Lower leg skin (tissue), 4 donors: ENCODE measurements around the gene RBMX. TPM values are rescaled to one million over a fixed set of nuclear protein-coding genes. Genes with fewer than 3 reads are reported as not detected.
A peak's percentile ranks its signal among the peaks of the same experiment; 100 is the strongest.
"Not testable (repeated sequence)": the region's sequence is repeated elsewhere in the genome, so short reads cannot be mapped to it uniquely, and the experiment has no call there.

Experiments used
- DNase-seq, 2 donors: peaks; one replicate each; pipeline ENCODE4 v3.0.0-alpha.2; 2019; ENCODE audit warnings: low spot score in 2 of 2
- H3K4me3 ChIP-seq: fragments of 200-600 bp; sonication (generic); 2 replicates; pipeline ENCODE4 v1.5.1; 2017; ENCODE audit warnings: mild to moderate bottlenecking, low read depth; ENCODE audit not compliant: poor library complexity, severe bottlenecking
- POLR2A ChIP-seq, 2 donors: fragments of 450-650 bp; IDR thresholded peaks; one replicate each; pipeline ENCODE4 v1.6.1; 2016 to 2017; ENCODE audit warnings: antibody characterized with exemption in 2 of 2, mild to moderate bottlenecking in 1 of 2, moderate library complexity in 1 of 2
- WGBS, 2 donors: methylation state at CpG; one replicate each; pipeline ENCODE4 v1.1.5; 2018; 5-methylcytosine and 5-hydroxymethylcytosine counted together
- intact Hi-C: fragments of 100-400 bp; cut with DNase I; formaldehyde crosslinking; loops from one replicate; pipeline ENCODE4 v1.15.0; 2023; ENCODE audit warnings: low total_unique reads
- total RNA-seq, 4 donors: library from RNA; depleted of rRNA; stranded (reverse); fragments of >200 nt; gene quantifications; one replicate each; pipeline ENCODE4 v1.1.0, GENCODE V29; 2016
- TF ChIP-seq, protein P1 (sequence below), 3 donors: fragments of 450-650 bp; IDR thresholded peaks; one replicate each; pipeline ENCODE4 v1.5.1; 2016; ENCODE audit warnings: antibody characterized with exemption in 3 of 3, mild to moderate bottlenecking in 3 of 3, moderate library complexity in 2 of 3

RBMX gene
- total RNA-seq, 4 donors from 2014 or later, result 181 to 343 (median 223) TPM

DNA sequence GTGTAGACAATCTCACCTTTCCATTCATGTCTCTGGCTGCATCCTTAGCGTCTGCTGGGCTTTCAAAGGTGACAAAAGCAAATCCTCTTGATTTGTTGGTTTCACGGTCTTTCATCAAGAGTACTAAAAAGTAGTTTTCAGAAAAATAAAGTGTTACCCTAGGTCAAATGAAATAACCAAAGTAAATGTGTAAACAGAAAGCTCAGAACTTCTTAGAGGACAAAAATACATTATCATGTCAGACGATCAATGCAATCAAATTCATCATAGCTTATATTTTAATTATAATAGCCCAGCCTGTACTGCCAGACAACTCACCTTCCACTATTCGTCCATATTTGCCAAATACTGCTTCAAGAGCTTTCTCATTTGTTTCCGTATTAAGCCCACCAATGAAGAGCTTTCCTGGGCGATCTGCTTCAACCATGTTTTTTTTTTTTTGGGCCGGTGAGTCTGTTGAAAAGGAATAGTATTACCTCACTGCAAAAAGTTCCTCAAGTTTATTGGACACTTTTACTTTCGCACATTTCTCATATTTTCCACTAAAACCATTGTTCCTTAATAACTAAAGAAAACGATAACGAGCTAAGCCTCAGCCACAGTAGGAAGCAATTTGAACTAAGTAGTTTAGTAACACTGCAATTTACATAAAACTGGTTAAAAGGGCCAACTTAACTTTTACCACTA, 1.4 kb downstream of the RBMX start:
- 2 to 33% methylated on average over 10 of the region's 10 CpGs for WGBS, 2 donors
- no peak for DNase-seq
- H3K4me3 ChIP-seq, result peak overlapping the region; percentile 77
- TF ChIP-seq POLR2A (IDR thresholded peaks at IDR 0.05), result no peak
- TF ChIP-seq, protein P1, sequence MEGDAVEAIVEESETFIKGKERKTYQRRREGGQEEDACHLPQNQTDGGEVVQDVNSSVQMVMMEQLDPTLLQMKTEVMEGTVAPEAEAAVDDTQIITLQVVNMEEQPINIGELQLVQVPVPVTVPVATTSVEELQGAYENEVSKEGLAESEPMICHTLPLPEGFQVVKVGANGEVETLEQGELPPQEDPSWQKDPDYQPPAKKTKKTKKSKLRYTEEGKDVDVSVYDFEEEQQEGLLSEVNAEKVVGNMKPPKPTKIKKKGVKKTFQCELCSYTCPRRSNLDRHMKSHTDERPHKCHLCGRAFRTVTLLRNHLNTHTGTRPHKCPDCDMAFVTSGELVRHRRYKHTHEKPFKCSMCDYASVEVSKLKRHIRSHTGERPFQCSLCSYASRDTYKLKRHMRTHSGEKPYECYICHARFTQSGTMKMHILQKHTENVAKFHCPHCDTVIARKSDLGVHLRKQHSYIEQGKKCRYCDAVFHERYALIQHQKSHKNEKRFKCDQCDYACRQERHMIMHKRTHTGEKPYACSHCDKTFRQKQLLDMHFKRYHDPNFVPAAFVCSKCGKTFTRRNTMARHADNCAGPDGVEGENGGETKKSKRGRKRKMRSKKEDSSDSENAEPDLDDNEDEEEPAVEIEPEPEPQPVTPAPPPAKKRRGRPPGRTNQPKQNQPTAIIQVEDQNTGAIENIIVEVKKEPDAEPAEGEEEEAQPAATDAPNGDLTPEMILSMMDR (IDR thresholded peaks at IDR 0.05), result no peak
- intact Hi-C loops, result no loop called here

DNA sequence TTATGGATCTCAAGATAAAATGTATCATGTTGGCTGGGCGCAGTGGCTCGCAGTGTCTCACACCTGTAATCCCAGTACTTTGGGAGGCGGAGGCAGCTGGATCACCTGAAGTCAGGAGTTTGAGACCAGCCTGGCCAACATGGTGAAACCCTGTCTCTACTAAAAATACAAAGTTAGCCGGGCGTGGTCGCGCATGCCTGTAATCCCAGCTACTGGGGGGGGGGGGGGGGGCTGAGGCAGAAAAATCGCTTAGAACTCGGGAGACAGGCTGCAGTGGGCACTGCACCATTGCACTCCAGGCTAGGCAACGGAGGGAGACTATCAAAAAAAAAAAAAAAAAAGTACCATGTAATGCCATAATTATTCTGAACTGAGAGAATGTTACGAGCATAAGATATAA, 2.1 kb downstream of the RBMX start:
- intact Hi-C loops, result no loop called here
- 38 to 58% methylated on average over 10 to 11 of the region's 11 CpGs for WGBS, 2 donors
- no peak overlapping the region for H3K4me3 ChIP-seq
- TF ChIP-seq, protein P1 (IDR thresholded peaks at IDR 0.05), result no peak
- TF ChIP-seq POLR2A (IDR thresholded peaks at IDR 0.05), result no peak
- DNase-seq, result no peak

DNA sequence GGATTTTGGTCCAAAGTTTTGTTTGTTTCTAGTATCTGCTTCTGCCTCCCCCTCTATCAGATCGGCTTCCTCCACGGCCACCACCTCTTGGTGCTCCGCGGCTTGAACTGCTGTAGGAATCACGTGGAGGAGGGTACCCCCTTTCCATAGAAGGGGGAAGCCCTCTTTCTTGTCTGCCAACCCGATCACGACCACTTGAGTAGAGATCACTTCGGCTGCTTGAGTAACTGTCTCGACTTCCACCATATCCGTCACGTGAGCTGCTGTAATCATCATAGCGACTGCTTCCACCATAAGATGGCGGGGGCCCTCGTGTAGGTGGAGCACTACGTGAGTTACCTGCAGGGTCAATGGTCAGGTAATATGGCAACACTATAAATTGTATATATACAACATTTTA, 6.4 kb downstream of the RBMX start:
- 77 to 81% methylated on average over 15 of the region's 15 CpGs for WGBS, 2 donors
- DNase-seq, H3K4me3 ChIP-seq, intact Hi-C loops: not testable (repeated sequence)

DNA sequence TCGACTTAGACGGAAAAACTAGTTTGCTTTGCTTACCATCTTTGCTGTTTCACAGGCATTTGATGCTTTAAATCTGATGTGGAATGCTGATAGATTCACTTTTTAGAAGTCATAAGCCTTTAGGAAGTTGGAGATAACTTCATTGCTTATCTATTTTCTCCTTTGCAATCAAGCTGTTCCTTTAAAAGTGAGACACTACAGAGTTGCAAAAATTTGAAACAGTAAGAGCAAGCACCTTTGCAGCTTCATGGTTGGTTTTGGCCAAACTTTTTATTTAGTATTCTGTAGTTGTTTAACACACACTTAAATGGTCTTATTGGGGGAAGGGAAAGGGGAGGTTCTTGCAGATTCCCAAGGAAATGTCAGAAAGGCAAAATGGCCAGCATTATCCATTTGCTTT, 7.3 kb downstream of the RBMX start:
- 76 to 94% methylated on average over 2 of the region's 2 CpGs for WGBS, 2 donors
- intact Hi-C loops, result not testable (repeated sequence)

DNA sequence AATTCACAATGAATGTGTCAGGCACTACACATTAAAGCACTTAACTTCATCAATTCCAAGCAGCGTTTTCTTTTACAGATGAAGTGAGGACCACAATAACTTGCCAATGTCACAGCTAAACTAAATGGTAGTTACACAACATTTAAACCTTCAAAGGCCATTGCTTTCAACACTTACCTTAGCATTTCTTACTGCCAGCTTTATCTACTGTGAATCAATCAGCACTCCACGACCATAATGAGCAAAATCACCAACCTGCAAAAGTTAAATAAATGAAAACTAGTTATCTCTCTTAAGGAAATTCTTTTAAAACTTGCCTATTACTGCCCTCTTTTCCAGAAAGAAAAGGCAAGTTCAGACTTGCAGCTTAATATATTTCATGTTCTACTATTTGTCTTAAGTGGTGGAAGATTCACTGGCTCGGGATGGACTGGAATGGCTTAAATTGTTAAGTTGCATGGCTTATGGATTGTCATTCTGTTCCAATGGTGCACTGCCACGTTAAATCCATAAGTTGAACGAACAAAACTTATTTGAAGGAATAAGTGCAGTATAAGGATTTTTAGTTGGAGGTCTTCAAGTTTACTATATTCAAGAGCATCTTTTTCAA, 8.3 kb downstream of the RBMX start:
- H3K4me3 ChIP-seq, result no peak overlapping the region
- TF ChIP-seq, protein P1 (IDR thresholded peaks at IDR 0.05), result no peak
- TF ChIP-seq POLR2A (IDR thresholded peaks at IDR 0.05), result no peak
- no peak for DNase-seq
- intact Hi-C loops, result no loop called here
- WGBS, 2 donors, result 70 to 78% methylated on average over 5 of the region's 5 CpGs

More for the DNA sequence above, 7.3 kb downstream of the RBMX start:
- not testable (repeated sequence) for H3K4me3 ChIP-seq, DNase-seq

DNA sequence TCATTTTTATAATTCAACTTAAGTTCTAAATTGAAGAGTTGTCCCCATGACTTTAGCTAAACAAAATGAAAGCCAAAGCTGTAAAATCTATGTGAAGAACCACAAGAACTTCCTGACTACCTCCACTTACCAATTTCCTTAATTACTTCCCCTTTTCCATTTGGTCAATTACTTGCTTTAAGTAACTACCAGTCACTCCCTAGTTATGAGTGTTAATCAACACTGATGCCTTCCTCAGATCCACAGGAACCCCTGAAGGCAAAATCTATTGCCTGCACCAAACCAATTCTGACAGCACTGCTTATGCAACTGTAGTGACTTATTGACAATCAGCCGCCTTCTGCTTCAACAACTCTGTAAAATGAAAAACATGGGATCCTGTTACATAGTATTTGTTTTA, 10.5 kb downstream of the RBMX start:
- TF ChIP-seq, protein P1 (IDR thresholded peaks at IDR 0.05), result no peak
- no peak for TF ChIP-seq POLR2A (IDR thresholded peaks at IDR 0.05)
- 89 to 97% methylated on average over 1 of the region's 1 CpG for WGBS, 2 donors
- no peak for DNase-seq
- intact Hi-C loops, result no loop called here
- H3K4me3 ChIP-seq, result no peak overlapping the region
